GM08714 (cell line): ENCODE measurements around the gene HMBS.
"Not testable (repeated sequence)": the region's sequence is repeated elsewhere in the genome, so short reads cannot be mapped to it uniquely, and the experiment has no call there.

ENCODE experiments used
- H3K4me3 ChIP-seq: fragments of 200-500 bp; sonication (Bioruptor generic); 2 replicates; pipeline ENCODE4 v1.5.1; 2014; ENCODE audit warnings: mild to moderate bottlenecking, low read length, inconsistent platforms
- ZNF274 ChIP-seq: IDR thresholded peaks from 2 replicates; pipeline ENCODE4 v1.6.1; 2012; ENCODE audit warnings: mild to moderate bottlenecking, low read depth, low read length

The HMBS gene

GRCh38 chr11:119084663-119085436, at the start of gene HMBS:
Gene HMBS (plus strand): TSS chr11:119084881. CDS start chr11:119085034, 153 bp downstream.
- no peak for TF ChIP-seq ZNF274
- peak within 1 kb of the TSS; percentile 87 for H3K4me3 ChIP-seq

GRCh38 chr11:119038884-119039283, 45.8 kb upstream of the HMBS start:
- H3K4me3 ChIP-seq, result no peak overlapping the region
- no peak for TF ChIP-seq ZNF274

GRCh38 chr11:119039471-119039870, 45.2 kb upstream of the HMBS start:
- not testable (repeated sequence) for H3K4me3 ChIP-seq

GRCh38 chr11:119041821-119042514, 42.7 kb upstream of the HMBS start:
- TF ChIP-seq ZNF274, result no peak
- no peak overlapping the region for H3K4me3 ChIP-seq

- H3K4me3 ChIP-seq, result no peak overlapping the region
- no peak for TF ChIP-seq ZNF274
These were observed 41.8 kb upstream of the HMBS start for GRCh38 chr11:119042927-119043326.

- H3K4me3 ChIP-seq, result no peak overlapping the region
- no peak for TF ChIP-seq ZNF274
These were observed 40.0 kb upstream of the HMBS start for GRCh38 chr11:119044708-119045107.

- TF ChIP-seq ZNF274, result no peak
- no peak overlapping the region for H3K4me3 ChIP-seq
These were observed 38.2 kb upstream of the HMBS start for GRCh38 chr11:119046489-119046888.

GRCh38 chr11:119047205-119047604, 37.5 kb upstream of the HMBS start:
- no peak for TF ChIP-seq ZNF274
- H3K4me3 ChIP-seq, result no peak overlapping the region

GRCh38 chr11:119048644-119049043, 36.0 kb upstream of the HMBS start:
- TF ChIP-seq ZNF274, result no peak
- no peak overlapping the region for H3K4me3 ChIP-seq

GRCh38 chr11:119049081-119049480, 35.6 kb upstream of the HMBS start:
- H3K4me3 ChIP-seq, result no peak overlapping the region
- no peak for TF ChIP-seq ZNF274

- TF ChIP-seq ZNF274, result no peak
- H3K4me3 ChIP-seq, result no peak overlapping the region; the same call in 1 of the 2 replicates
These were observed 33.1 kb upstream of the HMBS start for GRCh38 chr11:119051440-119052162.

GRCh38 chr11:119052163-119052814, 32.4 kb upstream of the HMBS start:
- no peak for TF ChIP-seq ZNF274
- H3K4me3 ChIP-seq, result no peak overlapping the region

- no peak overlapping the region for H3K4me3 ChIP-seq
- TF ChIP-seq ZNF274, result no peak
These were observed 30.3 kb upstream of the HMBS start for GRCh38 chr11:119054418-119054817.

- TF ChIP-seq ZNF274, result no peak
- H3K4me3 ChIP-seq, result peak overlapping the region; percentile 92
These were observed 28.8 kb upstream of the HMBS start for GRCh38 chr11:119055901-119056300.

- peak overlapping the region; percentile 92 for H3K4me3 ChIP-seq
- TF ChIP-seq ZNF274, result no peak
These were observed 28.2 kb upstream of the HMBS start for GRCh38 chr11:119056421-119056999.
